ENCODE measurements around the gene HSPA12A.

Gene HSPA12A

DNA sequence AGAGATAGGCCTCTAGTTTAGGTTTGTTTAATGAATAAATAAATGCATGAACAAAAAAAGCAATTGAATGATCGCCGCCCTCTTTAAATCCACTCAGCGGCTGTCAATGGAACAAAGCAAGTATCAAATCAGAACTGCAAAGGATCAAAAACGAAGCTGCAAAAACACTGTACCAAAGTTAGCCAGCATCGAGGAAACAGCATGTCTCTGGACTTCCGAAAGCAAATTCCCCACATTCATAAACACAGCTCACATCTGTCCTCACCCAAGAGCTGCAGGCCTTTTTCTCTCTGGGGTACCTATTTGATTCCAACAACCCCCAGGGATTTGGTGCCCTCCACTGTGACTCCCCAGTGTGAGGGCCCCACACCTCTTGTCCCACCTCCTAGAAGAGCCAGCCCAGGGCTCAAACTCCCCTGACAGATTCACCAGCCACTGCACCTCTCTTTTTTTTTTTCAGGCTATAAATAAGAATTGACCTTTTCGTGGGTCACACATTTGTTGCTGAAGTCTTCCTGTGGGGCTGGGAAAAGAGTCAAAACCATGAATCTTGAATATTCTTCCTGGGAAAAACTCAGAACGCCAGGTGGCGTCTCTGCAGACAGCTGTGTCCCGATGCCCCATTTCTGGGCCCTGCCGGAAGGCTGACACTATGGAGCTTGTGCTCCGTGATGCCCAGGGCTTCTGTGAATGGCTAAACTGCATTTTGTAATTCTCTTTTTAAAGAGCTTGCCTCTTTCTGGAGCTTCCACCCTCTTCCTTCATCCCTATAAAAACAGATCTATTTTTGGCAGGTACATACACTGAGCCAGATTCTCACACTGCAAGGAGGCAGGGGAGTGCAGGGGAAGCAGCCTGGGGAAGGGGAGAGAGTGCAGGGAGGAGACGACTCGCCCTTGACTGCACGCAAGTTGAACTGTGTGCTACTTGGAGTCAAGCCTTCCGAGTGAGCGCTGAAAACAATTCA is 51.7 kb downstream of the HSPA12A start:
- no peak for DNase-seq

DNA sequence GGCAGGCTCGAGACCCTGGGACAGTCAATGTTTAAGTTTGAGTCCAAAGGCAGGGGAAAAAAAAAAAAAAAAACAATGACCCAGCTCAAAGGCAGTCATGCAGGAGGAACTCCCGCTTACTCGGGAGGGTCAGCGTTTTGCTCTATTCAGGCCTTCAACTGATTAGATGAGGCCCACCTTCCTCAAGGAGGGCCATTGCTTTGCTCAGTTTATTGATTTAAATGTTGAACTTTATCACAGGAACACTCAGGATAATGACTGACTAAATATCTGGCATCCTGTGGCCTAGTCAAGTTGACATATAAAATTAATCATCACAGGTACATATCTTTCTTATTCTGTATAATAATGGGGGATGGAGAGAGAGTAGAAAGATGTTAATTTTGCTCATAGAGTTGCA is 52.6 kb downstream of the HSPA12A start:
- no peak for DNase-seq

DNA sequence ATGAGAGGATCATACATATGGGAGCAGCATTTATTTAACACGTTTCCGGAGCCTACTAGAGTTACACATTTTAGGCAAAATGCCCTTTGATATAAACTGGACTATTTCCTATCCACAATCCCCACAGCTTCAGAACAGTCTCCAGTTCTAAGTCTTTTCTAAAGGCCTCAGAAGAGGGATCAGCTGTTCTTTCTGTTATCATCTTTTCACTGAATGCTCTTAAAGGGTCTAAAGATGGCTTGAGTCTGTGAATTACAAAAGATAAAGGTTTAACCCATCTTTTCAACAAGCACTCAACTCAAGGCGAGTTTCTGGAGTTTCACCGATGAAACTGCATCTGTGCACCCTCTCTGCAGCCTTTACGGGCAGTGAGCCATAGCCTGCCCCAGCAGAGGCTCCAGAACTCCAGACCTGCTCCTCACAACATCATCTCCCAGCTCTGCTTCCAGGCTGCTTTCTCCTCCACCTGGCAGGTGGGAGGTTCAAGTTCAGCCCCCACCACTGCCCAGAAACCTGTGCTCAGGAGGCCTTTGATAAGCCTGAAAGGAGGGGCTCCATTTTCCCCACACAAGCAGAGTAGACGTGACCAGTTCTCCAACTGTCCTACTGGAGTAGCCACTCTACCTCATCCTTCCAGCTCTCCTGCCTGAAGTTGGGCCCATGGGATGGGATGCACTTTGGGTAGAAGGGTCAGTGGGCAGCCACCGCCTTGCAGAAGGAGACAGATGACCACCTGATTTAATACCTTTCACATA is 53.4 kb downstream of the HSPA12A start:
- DNase-seq: no peak

DNA sequence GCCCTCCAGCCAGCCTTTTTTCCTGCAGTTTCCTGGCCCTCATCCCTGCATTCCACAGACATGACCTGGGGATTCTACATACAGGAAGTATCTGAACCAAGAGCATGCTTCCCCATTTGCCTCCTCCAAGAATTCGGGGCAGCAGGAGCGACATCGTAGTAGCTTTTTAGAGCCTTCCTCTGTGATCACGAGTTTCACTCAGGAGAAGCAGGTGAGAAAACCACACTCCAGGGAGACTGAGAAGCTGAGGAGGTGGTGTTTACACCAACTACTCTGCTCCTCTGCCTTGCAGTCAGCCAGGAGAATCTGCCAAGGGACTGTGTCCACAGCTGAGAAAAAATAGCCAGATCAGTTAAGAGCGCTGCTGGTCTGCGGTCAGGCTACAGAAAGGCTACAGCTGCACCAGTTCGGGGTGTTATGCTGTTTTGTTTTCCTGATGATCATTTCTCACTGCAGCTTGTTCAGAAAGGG is 54.1 kb downstream of the HSPA12A start:
- DNase-seq: no peak

DNA sequence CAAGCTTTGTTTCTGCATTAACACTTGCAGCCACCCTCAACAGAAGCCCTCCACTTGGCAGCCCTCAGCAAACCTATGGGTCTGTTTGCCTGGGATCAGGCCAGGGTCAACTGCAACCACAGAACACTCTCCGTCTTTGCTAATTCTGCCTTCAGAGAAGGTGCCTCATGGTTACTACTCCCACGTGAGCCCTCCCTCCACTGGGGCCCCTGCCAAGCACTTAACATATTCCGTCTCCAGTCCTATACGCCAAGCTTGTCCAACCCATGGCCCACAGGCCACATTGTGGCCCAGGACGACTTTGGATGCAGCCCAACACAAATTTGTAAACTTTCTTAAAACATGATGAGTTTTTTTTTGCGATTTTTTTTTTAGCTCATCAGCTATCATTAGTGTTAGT is 54.7 kb downstream of the HSPA12A start:
- DNase-seq: no peak

DNA sequence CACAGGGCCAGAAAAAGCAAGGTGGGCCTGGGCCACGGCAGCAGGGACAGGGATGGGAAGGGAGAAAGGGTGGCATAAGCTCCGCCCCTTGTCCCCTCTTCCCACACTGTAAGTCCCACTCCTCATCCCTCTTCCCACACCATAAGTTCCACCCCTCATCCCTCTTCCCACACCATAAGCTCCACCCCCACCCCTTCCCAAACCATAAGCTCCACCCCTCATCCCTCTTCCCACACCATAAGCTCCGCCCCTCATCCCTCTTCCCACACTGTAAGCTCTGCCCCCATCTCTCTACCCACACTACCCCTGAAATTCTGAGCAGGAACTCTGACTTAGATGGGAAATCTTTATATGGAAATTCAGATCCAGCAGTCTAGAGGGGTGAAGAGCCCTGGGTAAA is 55.7 kb downstream of the HSPA12A start:
- no peak for DNase-seq

DNA sequence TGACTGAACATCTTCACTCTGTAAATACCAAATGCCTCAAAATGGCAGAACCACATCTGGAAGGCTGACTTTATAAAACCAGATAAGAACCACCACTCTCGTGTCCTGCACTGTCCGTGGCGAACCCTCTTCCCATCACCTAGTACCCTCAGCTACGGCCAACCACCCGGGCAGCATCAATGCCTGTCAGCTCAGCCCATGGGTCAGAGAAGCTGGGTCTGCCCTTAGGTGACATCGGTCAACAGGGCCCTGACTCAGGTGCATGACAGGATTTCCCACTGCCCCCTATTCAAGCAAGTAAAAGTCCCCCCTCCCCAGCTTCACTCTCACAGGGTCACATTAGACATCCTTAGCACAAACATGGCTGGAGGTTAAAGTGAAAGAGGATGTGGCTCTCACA is 56.6 kb downstream of the HSPA12A start:
- no peak for DNase-seq

DNA sequence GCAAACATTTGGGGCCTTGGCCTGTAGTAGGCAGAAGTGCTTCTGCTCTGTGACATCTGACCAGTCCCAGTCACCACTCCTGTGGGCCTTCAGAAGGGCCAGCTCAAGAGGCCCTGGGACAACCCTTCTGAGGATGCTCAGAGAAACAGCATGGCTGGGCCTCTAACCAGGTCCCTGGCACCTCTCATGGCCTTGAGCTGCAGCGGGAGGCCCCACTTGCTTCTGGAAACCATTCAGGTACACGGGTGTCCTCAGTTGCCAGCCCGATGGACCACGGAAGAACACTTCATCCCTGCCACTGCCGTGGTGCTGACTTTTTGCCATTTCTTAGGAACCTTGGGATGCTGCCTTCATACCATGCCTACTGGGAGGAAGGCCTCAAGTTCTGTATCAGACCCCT is 57.6 kb downstream of the HSPA12A start:
- DNase-seq: no peak

DNA sequence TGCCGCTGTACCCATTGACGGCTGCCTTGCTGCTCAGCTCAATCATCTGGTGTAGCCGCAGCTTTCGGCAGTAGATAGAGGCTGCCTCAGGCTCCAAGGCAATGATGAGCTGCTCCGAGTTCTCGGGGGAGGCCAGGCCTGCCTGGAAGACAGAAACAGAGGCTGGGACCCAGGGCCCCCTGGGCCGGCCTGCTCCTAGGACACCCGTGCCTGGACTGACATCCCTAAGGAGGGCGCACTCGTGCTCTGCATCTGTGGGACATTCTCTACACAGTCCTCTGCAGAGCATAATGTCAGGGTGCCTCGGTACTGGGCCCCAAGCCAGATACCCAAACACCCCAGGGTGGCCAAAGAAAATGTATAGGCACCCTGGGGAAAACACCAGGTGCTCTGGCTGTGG is 58.5 kb downstream of the HSPA12A start:
- no peak for DNase-seq

DNA sequence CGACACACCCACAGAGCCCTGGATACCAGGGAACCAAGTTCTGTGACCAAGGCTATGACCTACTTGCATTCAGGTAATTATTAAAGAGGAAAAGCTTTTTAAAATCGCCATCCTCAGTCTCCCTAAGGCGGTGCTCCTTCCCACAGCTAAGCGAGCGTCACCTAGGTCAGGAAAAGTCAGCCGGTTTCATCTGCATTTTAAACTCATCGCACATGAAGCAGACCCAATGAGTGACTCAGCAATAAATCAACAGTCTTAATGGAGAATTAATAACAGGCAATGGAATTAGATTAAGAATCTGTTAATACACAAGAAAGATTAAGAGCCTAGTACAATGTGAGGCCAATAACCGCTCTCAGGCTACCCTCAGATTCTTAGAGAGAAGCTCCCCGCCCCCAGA is 59.2 kb downstream of the HSPA12A start:
- no peak for DNase-seq

DNA sequence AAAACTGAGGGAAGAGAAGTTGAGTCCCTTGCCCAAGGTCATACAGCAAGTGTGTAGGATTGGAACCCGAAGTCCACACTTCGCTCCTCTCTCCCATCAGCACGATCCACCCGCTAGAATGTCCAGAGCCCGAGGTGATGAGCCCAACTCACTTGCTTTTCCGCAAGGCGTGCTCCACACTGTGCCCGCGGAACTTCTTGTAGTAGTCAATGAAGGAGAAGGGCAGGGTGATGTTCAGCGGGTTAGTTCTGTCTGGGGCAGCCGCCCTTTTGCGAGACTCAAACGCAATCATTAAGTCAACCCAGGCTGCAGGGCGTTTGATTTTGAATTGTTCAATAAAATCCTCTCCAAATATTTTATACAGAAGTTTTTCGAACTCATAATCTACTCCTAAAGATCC is 63.0 kb downstream of the HSPA12A start:
- DNase-seq: no peak

DNA sequence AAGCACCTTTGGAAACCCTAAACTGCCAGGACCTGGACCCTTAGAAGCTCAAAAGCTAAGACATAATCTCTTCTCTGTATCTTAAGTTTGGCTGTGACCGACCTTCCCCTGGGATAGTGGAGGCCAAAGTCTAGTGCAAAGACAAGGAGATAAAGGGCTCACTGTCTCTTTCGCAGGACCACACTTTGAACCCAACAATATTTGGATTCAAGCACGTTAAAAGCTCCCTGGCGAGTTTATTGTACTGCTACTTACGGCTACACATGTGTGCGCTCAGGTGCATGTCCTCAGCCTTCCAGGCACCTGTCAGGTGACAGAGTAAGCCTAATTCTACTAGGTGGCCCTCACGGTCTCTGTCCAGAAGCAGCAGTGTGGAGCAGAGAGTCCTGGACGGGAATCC is 65.7 kb downstream of the HSPA12A start:
- DNase-seq: no peak

DNA sequence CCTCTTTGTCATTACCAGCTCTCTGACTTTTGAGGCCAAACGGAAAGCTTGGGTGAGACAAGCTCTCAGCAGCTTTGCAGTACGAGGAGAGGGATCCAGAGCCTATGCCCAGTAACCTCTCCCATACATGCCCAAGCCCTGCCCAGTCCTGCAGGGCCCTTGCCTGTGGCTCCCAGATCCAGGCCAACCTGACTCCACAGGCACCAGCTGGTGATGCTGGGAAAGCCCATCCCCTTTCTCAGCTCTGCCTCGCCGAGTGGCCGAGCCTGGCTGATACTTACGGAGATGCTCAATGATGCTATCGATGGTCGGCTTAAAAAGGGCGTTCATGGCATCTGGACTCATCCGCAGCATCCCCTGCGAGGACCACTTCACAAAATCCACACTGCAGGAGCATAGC is 66.2 kb downstream of the HSPA12A start:
- DNase-seq: no peak

DNA sequence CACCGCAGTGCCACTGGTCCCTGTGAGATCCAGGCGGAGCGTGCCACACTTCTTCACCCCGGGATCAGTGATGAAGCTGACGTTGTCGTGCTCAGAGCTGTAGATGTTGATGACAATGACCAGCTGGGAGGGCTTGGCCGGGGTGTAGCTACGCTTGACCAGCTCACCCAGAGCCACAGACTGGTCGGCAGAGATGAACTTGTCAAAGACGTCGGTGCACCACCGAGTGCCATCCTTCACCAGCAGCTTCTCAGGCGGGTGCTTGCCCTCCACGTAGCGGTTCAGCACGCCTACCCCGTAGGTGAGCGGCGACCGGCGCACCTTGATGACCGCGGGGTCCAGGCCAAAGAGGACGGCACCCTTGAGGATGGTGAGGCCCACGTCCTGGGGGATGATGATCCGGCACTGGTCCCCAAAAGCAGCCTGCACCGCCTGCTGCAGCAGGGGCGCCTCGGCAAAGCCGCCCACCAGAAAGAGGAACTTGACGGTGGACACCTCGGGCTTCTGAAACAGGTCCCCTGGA is 67.4 kb downstream of the HSPA12A start:
- DNase-seq: no peak

DNA sequence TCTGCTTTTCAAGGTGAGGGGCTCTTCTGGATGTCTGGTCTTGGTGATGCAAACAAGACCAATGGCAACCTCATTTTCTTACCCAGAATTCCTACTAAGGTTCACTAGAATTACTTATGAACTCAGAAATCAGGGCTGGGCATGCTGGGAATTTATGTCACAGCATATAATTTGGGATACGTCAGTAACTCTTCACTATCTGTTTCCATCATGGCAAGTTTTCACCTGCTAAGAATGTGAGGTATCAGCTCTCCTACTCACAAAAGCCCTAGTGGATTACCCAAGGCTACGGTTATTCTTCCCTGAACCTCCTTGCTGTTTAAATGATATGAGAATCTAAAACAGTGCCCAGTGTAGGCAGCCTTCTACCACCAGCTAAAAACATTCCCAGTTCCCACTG is 68.5 kb downstream of the HSPA12A start:
- no peak for DNase-seq

DNA sequence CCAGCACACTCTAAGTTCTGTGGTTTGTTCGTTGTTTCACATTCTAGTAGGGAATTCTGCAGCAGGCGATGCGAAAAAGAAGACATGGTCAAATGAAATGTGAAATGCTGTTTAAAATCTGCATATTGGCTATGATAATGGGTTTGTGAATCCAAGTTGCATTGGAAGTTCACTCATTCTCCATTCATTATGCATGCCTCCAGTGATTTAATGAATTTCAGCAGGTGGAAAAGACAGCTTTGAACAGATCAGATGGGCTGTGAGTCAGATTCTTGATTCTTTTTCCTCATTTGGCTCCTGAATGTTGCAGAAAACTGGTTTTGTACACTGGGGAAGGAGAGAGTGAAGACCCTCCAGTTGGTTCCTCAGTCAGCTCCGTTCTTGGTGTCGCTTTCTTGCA is 69.5 kb downstream of the HSPA12A start:
- no peak for DNase-seq

DNA sequence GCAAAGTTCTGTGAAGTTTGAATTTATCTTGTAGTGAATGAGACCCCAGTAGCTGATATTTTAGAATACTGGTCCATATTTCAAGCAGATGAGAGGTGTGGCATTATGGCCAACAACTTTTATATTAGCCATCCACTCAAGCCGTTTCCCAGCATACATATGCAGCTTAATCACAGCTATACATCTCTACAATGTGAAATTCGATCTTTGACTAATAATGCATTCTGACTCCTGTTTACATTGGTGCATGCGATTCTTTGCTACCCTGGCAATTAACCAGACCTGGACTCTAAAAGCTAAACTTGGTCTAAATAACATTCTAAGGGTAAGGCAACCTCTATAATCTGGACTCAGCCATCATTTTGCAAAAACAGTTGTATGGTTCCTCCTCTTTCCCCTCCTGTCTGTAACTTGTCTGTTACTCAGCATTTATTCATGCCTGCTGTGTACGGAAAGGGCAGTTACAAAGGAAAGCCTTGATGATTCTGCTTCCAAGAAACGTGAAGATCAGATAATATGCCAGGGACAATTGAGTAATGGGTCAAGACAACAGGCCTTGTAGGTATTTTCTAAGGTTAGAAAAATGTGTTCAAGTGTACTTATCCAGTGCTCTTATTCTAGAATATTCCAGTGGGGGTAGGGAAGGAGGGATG is 71.0 kb downstream of the HSPA12A start:
- no peak for DNase-seq

DNA sequence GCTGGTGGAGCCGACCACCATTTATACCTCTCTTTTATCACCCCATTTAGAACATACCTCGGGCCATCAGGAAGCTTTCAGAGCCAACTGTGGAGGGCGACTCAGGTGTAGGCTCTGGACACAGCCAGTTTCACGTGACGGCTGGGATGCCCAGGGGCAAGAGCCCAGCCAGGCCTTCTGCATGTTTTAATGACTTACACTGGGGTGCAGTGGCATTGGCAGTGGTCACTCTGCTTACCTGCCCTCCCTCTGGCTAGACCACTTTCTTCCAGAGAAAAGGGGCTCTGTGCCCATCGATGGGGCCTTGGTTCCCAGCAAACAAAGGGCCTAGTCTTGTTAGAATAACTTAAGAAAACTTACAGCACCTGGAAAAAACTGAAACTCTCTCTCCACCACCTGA is 71.7 kb downstream of the HSPA12A start:
- DNase-seq: no peak

DNA sequence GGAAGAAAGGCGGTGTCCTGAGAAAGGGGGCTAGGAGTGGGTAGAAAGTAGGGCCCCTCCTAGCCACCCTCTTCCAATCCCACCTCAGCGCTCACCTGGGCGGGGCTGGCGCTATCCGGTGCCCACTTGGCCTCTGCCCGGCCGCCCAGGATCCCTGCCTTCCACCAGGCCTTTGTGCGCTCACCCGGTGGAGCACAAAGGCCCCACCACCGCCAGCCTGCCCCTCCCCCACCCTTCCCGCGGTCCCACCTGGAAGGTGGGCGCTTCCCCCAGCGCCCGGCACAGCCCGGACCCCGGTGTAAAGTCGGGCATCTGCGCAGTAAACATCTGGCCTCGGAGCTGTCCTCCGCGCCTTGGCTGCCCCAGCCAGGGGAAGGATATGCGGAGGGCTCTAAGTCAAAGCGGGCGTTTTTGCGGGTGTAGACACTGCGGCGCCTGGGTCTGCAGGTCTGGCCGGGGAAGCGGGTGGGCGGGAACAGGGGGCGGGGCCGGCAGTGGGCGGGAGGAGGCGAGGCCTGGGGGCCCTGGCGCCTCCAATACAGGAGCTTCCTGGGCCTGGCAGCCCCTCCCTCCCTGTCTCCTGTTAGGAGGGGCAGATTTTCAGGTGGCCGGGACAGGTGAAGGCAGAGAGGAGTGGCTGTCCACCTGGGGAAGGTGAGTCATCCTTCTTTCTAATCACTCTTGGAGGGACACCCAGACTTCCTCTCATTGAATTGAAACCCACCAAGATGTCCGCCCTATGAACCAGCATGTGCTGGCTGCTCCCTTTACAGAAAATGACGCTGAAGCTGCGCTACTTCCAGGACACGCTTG is 72.3 kb downstream of the HSPA12A start:
- DNase-seq: no peak

DNA sequence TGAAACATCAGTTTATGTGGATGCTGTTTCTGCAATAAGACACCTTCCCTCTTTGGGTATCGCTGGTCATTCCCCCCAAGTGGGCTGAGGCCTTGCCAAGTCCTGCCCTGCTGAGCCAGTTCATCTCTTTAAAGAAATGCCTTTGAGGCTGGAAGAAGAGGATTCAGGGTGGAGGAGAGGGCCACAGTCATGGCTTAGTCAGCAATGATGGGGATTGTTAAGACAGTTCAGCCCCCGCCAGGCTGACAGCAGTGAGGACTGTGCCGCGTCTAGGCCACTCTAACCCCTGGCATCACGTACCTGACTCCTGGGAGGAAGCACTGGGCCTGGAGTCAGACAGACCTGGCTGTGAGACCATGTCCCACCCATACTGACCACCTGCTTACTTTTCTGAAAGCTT is 73.3 kb downstream of the HSPA12A start:
- no peak for DNase-seq

DNA sequence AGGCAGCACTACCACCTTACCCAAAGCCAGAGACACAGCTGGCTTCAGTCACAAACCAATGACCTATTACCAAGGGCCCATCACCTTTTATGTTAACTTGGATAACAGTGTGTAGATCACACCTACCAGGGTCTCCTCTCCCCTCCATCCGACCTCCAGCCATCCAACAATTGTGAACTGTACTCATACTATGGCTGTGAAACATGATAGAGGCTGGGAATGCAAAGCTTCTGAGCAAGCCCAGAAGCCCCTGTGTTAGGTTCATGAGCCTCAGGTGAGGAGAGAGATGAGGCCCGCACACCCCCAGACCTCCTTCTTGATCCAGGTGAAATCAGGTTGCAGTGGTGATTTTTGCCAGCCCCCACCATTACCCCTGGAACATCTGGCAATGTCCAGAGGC is 73.9 kb downstream of the HSPA12A start:
- no peak for DNase-seq

DNA sequence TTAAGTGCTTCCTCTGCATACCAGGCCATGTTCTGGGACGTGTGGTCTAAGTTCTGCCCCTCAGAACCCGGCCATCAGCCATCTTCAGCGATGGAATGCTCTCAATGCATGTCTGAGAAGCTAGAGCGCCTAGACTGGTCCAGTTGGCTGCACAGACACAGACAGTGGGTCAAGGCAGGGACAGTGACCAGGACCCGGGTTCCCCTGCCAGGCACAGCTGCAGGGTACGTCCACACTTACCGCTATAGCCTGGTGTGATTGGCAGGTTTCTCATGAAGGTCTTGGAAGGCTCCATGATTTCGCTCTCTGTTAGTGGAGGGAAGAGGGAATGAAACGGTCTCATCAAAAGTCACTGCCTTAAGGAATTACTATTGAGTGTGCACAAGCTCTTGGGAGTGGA is 74.3 kb downstream of the HSPA12A start:
- DNase-seq: no peak

Measured in stimulated activated CD4-positive, alpha-beta T cell treated with anti-CD3 and anti-CD28 coated beads, Interleukin-4, amount 100 ng/mL, for 4 hours (primary cell).